Astrocyte of the spinal cord (primary cell): Measurements from ENCODE around the gene GSKIP.

Experiments used
- DNase-seq: peaks from one replicate; pipeline ENCODE4 v3.0.0; 2011; ENCODE audit warnings: low read depth, low spot score
- H3K4me3 ChIP-seq: 2 replicates; pipeline ENCODE4 v1.5.1; 2011; ENCODE audit warnings: low read depth, mild to moderate bottlenecking, low read length, moderate library complexity
- in situ Hi-C: cut with HindIII; loops from 2 replicates; pipeline ENCODE4 v1.10.0; 2017; ENCODE audit warnings: low sequenced_read_pairs
- TF ChIP-seq, protein P1 (sequence below): IDR thresholded peaks from 2 replicates; pipeline ENCODE4 v1.5.1; 2012; ENCODE audit warnings: low read depth, mild to moderate bottlenecking, low read length, inconsistent platforms

Gene GSKIP

GRCh38 chr14:96357216-96357615, 6.1 kb upstream of the GSKIP start:
- in situ Hi-C loops: no loop called here
- no peak overlapping the region for H3K4me3 ChIP-seq

DNA sequence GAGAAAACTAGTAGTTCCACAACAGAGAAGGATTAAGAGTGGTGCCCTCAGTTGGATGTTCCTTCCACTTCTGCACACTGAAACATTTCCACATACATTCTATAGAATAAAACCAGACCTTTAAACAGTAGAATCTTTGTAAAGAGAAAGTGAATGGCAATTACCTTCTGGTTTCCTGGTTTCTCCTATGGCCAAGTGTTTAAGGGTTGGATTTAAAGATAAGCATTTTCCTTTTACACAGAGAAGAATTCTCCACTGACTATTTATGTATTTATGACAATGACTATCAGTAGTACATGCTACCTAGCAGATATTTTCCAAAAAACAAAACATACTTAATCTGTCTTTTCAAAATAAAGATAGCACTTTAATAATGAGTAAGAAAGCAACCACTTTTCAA, 3.4 kb upstream of the GSKIP start:
- no peak for DNase-seq
- H3K4me3 ChIP-seq: no peak overlapping the region
- TF ChIP-seq, protein P1, sequence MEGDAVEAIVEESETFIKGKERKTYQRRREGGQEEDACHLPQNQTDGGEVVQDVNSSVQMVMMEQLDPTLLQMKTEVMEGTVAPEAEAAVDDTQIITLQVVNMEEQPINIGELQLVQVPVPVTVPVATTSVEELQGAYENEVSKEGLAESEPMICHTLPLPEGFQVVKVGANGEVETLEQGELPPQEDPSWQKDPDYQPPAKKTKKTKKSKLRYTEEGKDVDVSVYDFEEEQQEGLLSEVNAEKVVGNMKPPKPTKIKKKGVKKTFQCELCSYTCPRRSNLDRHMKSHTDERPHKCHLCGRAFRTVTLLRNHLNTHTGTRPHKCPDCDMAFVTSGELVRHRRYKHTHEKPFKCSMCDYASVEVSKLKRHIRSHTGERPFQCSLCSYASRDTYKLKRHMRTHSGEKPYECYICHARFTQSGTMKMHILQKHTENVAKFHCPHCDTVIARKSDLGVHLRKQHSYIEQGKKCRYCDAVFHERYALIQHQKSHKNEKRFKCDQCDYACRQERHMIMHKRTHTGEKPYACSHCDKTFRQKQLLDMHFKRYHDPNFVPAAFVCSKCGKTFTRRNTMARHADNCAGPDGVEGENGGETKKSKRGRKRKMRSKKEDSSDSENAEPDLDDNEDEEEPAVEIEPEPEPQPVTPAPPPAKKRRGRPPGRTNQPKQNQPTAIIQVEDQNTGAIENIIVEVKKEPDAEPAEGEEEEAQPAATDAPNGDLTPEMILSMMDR: no peak
- in situ Hi-C loops: no loop called here

More at GRCh38 chr14:96357216-96357615, 6.1 kb upstream of the GSKIP start:
- TF ChIP-seq, protein P1: no peak
- DNase-seq: no peak

DNA sequence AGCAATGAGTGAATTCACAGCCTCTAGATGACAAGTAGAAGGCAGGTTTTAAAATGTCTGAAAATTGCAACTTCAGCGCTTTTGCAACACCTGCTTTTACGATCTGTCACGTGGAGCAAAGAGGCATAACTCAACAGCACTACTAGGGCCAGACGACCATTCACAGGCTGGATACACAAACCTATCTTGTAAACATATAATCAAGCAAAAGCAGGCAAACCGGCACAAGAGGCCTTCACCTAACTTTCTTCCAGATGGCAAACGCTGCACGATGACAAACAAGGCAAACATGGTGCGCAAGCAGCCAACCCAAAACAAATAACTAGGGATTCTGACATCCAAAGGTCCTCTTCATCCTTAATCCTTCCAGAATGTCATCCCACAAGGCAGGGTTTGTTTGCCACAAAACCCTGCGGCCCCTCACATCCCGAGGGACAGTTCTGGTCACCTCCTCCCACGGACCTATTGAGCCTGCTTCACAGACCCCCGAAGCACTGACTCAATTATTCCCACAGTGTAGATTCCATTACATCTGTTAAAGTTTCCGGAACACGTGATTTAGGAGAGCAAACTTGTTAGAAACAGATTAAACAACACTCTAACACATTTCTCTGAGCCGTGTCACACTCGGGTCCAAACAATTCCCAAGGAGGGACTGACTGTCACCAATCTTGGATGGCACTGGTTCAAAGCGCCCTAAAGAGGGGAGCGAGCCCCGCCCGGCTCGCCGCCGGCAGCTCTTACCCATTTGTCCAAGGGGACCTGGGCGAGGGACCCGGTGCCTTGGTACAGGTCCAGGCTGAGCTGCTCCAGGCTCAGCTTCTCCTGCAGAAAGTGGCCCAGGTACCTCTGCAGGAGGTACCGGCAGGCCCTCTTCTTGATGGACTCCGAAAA, 1.0 kb upstream of the GSKIP start:
- in situ Hi-C loops: no loop called here
- H3K4me3 ChIP-seq: peak overlapping the region; percentile 96
- TF ChIP-seq, protein P1: no peak
- peak; percentile 33 for DNase-seq

- in situ Hi-C loops: no loop called here
- peak; percentile 42 for DNase-seq
- peak overlapping the region; percentile 96 for H3K4me3 ChIP-seq
- TF ChIP-seq, protein P1: no peak
These were observed 518 bp downstream of the GSKIP start for GRCh38 chr14:96363751-96364336.

DNA sequence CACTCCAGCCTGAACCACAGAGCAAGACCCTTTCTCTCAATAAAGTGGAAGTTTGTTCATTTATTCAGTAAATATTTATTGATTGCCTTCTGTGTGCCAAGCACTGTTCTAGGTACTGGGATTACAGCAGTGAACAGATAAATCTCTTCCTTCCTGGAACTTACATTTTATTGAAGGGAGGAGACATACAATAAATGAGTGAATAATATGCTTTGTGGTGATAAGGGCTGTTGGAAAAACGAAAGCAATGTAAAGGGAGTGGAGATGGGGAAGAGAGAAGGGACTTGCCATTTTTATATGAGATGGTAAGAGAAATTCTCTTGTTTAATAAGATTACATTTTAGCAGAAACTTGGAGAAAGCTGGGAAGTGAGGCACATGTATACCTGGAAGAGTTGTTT, 1.6 kb downstream of the GSKIP start:
- in situ Hi-C loops: no loop called here
- H3K4me3 ChIP-seq: no peak overlapping the region
- TF ChIP-seq, protein P1: no peak
- no peak for DNase-seq

DNA sequence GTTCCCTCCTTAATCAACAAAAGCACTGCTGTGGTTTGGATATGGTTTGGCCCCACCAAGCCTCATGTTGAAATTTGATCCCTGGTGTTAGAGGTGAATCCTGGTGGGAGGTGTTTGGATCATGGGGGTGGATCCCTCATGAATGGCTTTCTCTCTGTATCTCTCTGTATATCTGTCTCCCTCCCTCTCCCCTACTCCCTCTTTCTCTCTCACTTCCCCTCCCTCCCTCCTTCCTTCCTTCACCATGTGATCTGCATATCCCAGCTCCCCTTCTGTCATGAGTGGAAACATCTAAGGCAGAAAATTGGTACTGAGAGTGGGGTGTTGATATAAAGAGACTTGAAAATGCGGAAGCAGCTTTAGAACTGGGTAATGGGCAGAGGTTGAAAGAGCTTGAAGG, 5.2 kb downstream of the GSKIP start:
- H3K4me3 ChIP-seq: no peak overlapping the region
- TF ChIP-seq, protein P1: no peak
- DNase-seq: no peak
- in situ Hi-C loops: no loop called here
